GM18517 (cell line): ENCODE data around the gene BBS2.
A peak's percentile ranks its signal among the peaks of the same experiment; 100 is the strongest.

ENCODE experiments used
- ATAC-seq: cut with Tn5 transposase; IDR thresholded peaks from one replicate; pipeline ENCODE4 v1.9.1; 2021; ENCODE audit warnings: mild to moderate bottlenecking, moderate library complexity; ENCODE audit not compliant: unreplicated experiment

The BBS2 gene

GRCh38 chr16:56479469-56479868 is 40.4 kb downstream of the BBS2 start:
- ATAC-seq, result no peak

- no peak for ATAC-seq
Measured at GRCh38 chr16:56478281-56479049, 41.4 kb downstream of the BBS2 start.

- no peak for ATAC-seq
Measured at GRCh38 chr16:56477096-56477878, 42.5 kb downstream of the BBS2 start.

- no peak for ATAC-seq
Measured at GRCh38 chr16:56475201-56475600, 44.6 kb downstream of the BBS2 start.

- ATAC-seq, result no peak
Measured at GRCh38 chr16:56470666-56471065, 49.2 kb downstream of the BBS2 start.

- ATAC-seq, result no peak
Measured at GRCh38 chr16:56470232-56470631, 49.6 kb downstream of the BBS2 start.

GRCh38 chr16:56469748-56470147 is 50.1 kb downstream of the BBS2 start:
- no peak for ATAC-seq

GRCh38 chr16:56468800-56469199 is 51.0 kb downstream of the BBS2 start:
- ATAC-seq, result no peak

GRCh38 chr16:56466344-56466743 is 53.5 kb downstream of the BBS2 start:
- no peak for ATAC-seq

GRCh38 chr16:56463153-56463552 is 56.7 kb downstream of the BBS2 start:
- no peak for ATAC-seq

- ATAC-seq, result no peak
Measured at GRCh38 chr16:56462064-56462796, 57.6 kb downstream of the BBS2 start.

- no peak for ATAC-seq
Measured at GRCh38 chr16:56460101-56460500, 59.7 kb downstream of the BBS2 start.

- no peak for ATAC-seq
Measured at GRCh38 chr16:56457927-56458470, 61.8 kb downstream of the BBS2 start.

GRCh38 chr16:56451753-56452689 is 67.8 kb downstream of the BBS2 start:
- ATAC-seq, result peak; percentile 33

- peak; percentile 97 for ATAC-seq
Measured at GRCh38 chr16:56450986-56451752, 68.7 kb downstream of the BBS2 start, which contains the start of the genes NUDT21 and OGFOD1. NUDT21 (minus strand) TSS chr16:56451332; CDS start chr16:56451202, 130 bp downstream. OGFOD1 (plus strand) TSS chr16:56451554; CDS start chr16:56451613, 59 bp downstream.

GRCh38 chr16:56450275-56450985 is 69.4 kb downstream of the BBS2 start:
- peak; percentile 17 for ATAC-seq

- no peak for ATAC-seq
Measured at GRCh38 chr16:56448005-56448404, 71.8 kb downstream of the BBS2 start.

GRCh38 chr16:56447286-56447685 is 72.5 kb downstream of the BBS2 start:
- ATAC-seq, result no peak

- no peak for ATAC-seq
Measured at GRCh38 chr16:56438038-56438437, 81.8 kb downstream of the BBS2 start.
